ENCODE data around the gene LMBRD2. TPM values are rescaled to one million over a fixed set of nuclear protein-coding genes. Genes with fewer than 3 reads are reported as not detected.

The LMBRD2 gene
- total and polyA plus RNA-seq, 7 experiments from 2014 or later, result 4.1 to 17.1 (median 7.9) TPM

- DNase-seq, result no peak
- H3K4me3 Mint-ChIP-seq, result no peak overlapping the region
- intact Hi-C loops (cut with micrococcal nuclease), result loop anchor here in 1 of 2 donors (10.0 kb wide), 2 partner anchors 166 to 616 kb away; partner anchors contain the start of gene NADK2
- peaks cover 0 to 3% (median 0%) of the 10 kb centered on the region in 5 donors for H3K36me3 Mint-ChIP-seq
- no peak overlapping the region for H3K27ac Mint-ChIP-seq
- no peak for ATAC-seq
- Histone ChIP-seq H3K36me3 (ENCODE audit: control insufficient read depth in 2 of 3, insufficient read depth in 3 of 3, low read length in 3 of 3) (no peaks in the 10 kb centered on the region), H3K27ac (ENCODE audit: low read depth, low read length) (no peak overlapping the region), H3K4me1 (ENCODE audit: control insufficient read depth in 2 of 2, insufficient read depth in 2 of 2, low read length in 2 of 2) (no peaks in the 10 kb centered on the region), H3K27me3 (ENCODE audit: control insufficient read depth in 2 of 2, insufficient read depth in 2 of 2, low read length in 2 of 2) (no peaks in the 10 kb centered on the region), H3K9me3 (ENCODE audit: control insufficient read depth in 2 of 3, low read length in 3 of 3) (no peaks in the 10 kb centered on the region), H3K4me3 (ENCODE audit: low read length) (no peak overlapping the region)
- peaks cover 0 to 5% (median 0%) of the 10 kb centered on the region in 7 donors for H3K4me1 Mint-ChIP-seq
- ChIA-PET CTCF (interaction anchor here (0.6 to 1.8 kb wide), 10 partner anchors 9 to 1219 kb away, joined by 3 to 10 read pairs (median 4); no protein-coding TSS in a partner anchor), POLR2A (no interaction called here)
- peaks cover 0 to 1% (median 0%) of the 10 kb centered on the region in 11 donors for H3K9me3 Mint-ChIP-seq
- peaks cover 14 to 44% (median 21%) of the 10 kb centered on the region in 5 donors for H3K27me3 Mint-ChIP-seq
Observed at GRCh38 chr5:36078430-36078829, 73.3 kb downstream of the LMBRD2 start.

GRCh38 chr5:36073595-36074216 is 78.0 kb downstream of the LMBRD2 start:
- H3K36me3 ChIP-seq (ENCODE audit: control insufficient read depth in 2 of 3, insufficient read depth in 3 of 3, low read length in 3 of 3), result no peaks in the 10 kb centered on the region
- H3K27me3 Mint-ChIP-seq, result peaks cover 4 to 39% (median 16%) of the 10 kb centered on the region in 5 donors
- H3K27ac Mint-ChIP-seq, result peak overlapping the region in 1 of 9 donors; percentile 11
- H3K4me1 Mint-ChIP-seq, result peaks cover 7 to 18% (median 10%) of the 10 kb centered on the region in 7 donors
- no peak overlapping the region for H3K4me3 Mint-ChIP-seq
- peaks cover 0 to 1% (median 0%) of the 10 kb centered on the region in 5 donors for H3K36me3 Mint-ChIP-seq
- H3K9me3 ChIP-seq (ENCODE audit: control insufficient read depth in 2 of 3, low read length in 3 of 3), result no peaks in the 10 kb centered on the region
- intact Hi-C loops (cut with micrococcal nuclease), result loop anchor here in 1 of 2 donors (10.0 kb wide), 2 partner anchors 171 to 621 kb away; partner anchors contain the start of gene NADK2
- H3K27me3 ChIP-seq (ENCODE audit: control insufficient read depth in 2 of 2, insufficient read depth in 2 of 2, low read length in 2 of 2), result no peaks in the 10 kb centered on the region
- no peaks in the 10 kb centered on the region for H3K4me1 ChIP-seq (ENCODE audit: control insufficient read depth in 2 of 2, insufficient read depth in 2 of 2, low read length in 2 of 2)
- DNase-seq, result peak in 3 of 9 donors; percentile 15 to 24 (median 18)
- peak; percentile 65 for ATAC-seq
- no peak overlapping the region for H3K4me3 ChIP-seq (ENCODE audit: low read length)
- ChIA-PET CTCF (no interaction called here), POLR2A (interaction anchor here (0.6 kb wide), 1 partner anchor 10 kb away, joined by 5 read pairs; no protein-coding TSS in a partner anchor)
- no peak overlapping the region for H3K27ac ChIP-seq (ENCODE audit: low read depth, low read length)
- no peaks in the 10 kb centered on the region for H3K9me3 Mint-ChIP-seq

GRCh38 chr5:36070687-36071571 is 80.8 kb downstream of the LMBRD2 start:
- intact Hi-C loops (cut with micrococcal nuclease), result loop anchor here in 1 of 2 donors (10.0 kb wide), 2 partner anchors 174 to 624 kb away; partner anchors contain the start of gene NADK2
- peaks cover 0 to 1% (median 0%) of the 10 kb centered on the region in 5 donors for H3K36me3 Mint-ChIP-seq
- H3K9me3 Mint-ChIP-seq, result no peaks in the 10 kb centered on the region
- Histone ChIP-seq H3K36me3 (ENCODE audit: control insufficient read depth in 2 of 3, insufficient read depth in 3 of 3, low read length in 3 of 3) (no peaks in the 10 kb centered on the region), H3K4me3 (ENCODE audit: low read length) (no peak overlapping the region), H3K9me3 (ENCODE audit: control insufficient read depth in 2 of 3, low read length in 3 of 3) (no peaks in the 10 kb centered on the region), H3K27me3 (ENCODE audit: control insufficient read depth in 2 of 2, insufficient read depth in 2 of 2, low read length in 2 of 2) (no peaks in the 10 kb centered on the region), H3K4me1 (ENCODE audit: control insufficient read depth in 2 of 2, insufficient read depth in 2 of 2, low read length in 2 of 2) (no peaks in the 10 kb centered on the region), H3K27ac (ENCODE audit: low read depth, low read length) (no peak overlapping the region)
- DNase-seq (no peak), ATAC-seq (peak; percentile 44)
- peaks cover 16 to 46% (median 34%) of the 10 kb centered on the region in 5 donors for H3K27me3 Mint-ChIP-seq
- ChIA-PET CTCF (interaction anchor here (0.6 kb wide), 1 partner anchor 839 kb away, joined by 3 read pairs; no protein-coding TSS in a partner anchor), POLR2A (no interaction called here)
- peaks cover 12 to 25% (median 17%) of the 10 kb centered on the region in 7 donors for H3K4me1 Mint-ChIP-seq
- peak overlapping the region in 6 of 9 donors; percentile 5 to 72 (median 33) for H3K27ac Mint-ChIP-seq
- peak overlapping the region; percentile 29 to 88 (median 77) for H3K4me3 Mint-ChIP-seq

- Histone ChIP-seq H3K4me1 (ENCODE audit: control insufficient read depth in 2 of 2, insufficient read depth in 2 of 2, low read length in 2 of 2) (no peaks in the 10 kb centered on the region), H3K27me3 (ENCODE audit: control insufficient read depth in 2 of 2, insufficient read depth in 2 of 2, low read length in 2 of 2) (no peaks in the 10 kb centered on the region), H3K27ac (ENCODE audit: low read depth, low read length) (no peak overlapping the region), H3K4me3 (ENCODE audit: low read length) (no peak overlapping the region), H3K9me3 (ENCODE audit: control insufficient read depth in 2 of 3, low read length in 3 of 3) (no peaks in the 10 kb centered on the region), H3K36me3 (ENCODE audit: control insufficient read depth in 2 of 3, insufficient read depth in 3 of 3, low read length in 3 of 3) (no peaks in the 10 kb centered on the region)
- ChIA-PET CTCF (no interaction called here), POLR2A (no interaction called here)
- no peak for ATAC-seq
- DNase-seq, result no peak
- peaks cover 0 to 1% (median 0%) of the 10 kb centered on the region in 5 donors for H3K36me3 Mint-ChIP-seq
- no peak overlapping the region for H3K27ac Mint-ChIP-seq
- intact Hi-C loops (cut with micrococcal nuclease), result no loop called here
- no peaks in the 10 kb centered on the region for H3K9me3 Mint-ChIP-seq
- H3K4me3 Mint-ChIP-seq, result no peak overlapping the region
- H3K27me3 Mint-ChIP-seq, result peaks cover 29 to 59% (median 36%) of the 10 kb centered on the region in 5 donors
- H3K4me1 Mint-ChIP-seq, result peaks cover 12 to 24% (median 17%) of the 10 kb centered on the region in 7 donors
Observed at GRCh38 chr5:36068751-36069281, 82.9 kb downstream of the LMBRD2 start.

GRCh38 chr5:36066540-36067210 is 85.0 kb downstream of the LMBRD2 start, which contains the start of gene UGT3A2:
Gene UGT3A2, minus strand, starts transcription at chr5:36066882. Its CDS starts 93 bp downstream, at chr5:36066789.
- CTCF ChIA-PET, result no interaction called here
- Mint-ChIP-seq H3K27me3 (peaks cover 31 to 57% (median 34%) of the 10 kb centered on the region in 5 donors), H3K9me3 (peaks cover 0 to 2% (median 0%) of the 10 kb centered on the region in 11 donors), H3K36me3 (peaks cover 0 to 1% (median 0%) of the 10 kb centered on the region in 5 donors), H3K4me1 (peaks cover 9 to 18% (median 15%) of the 10 kb centered on the region in 7 donors), H3K4me3 (peak within 1 kb of the TSS in 5 of 10 donors; percentile 1 to 71 (median 32)), H3K27ac (no peak within 1 kb of the TSS)
- Histone ChIP-seq H3K4me3 (ENCODE audit: low read length) (no peak within 1 kb of the TSS), H3K9me3 (ENCODE audit: control insufficient read depth in 2 of 3, low read length in 3 of 3) (no peaks in the 10 kb centered on the region), H3K4me1 (ENCODE audit: control insufficient read depth in 2 of 2, insufficient read depth in 2 of 2, low read length in 2 of 2) (no peaks in the 10 kb centered on the region), H3K27ac (ENCODE audit: low read depth, low read length) (no peak within 1 kb of the TSS), H3K27me3 (ENCODE audit: control insufficient read depth in 2 of 2, insufficient read depth in 2 of 2, low read length in 2 of 2) (no peaks in the 10 kb centered on the region), H3K36me3 (ENCODE audit: control insufficient read depth in 2 of 3, insufficient read depth in 3 of 3, low read length in 3 of 3) (no peaks in the 10 kb centered on the region)
- no peak for DNase-seq
- POLR2A ChIA-PET, result no interaction called here
- no peak for ATAC-seq
- intact Hi-C loops (cut with micrococcal nuclease), result no loop called here
